ENCODE results near the gene FNDC3B.

FNDC3B gene

DNA sequence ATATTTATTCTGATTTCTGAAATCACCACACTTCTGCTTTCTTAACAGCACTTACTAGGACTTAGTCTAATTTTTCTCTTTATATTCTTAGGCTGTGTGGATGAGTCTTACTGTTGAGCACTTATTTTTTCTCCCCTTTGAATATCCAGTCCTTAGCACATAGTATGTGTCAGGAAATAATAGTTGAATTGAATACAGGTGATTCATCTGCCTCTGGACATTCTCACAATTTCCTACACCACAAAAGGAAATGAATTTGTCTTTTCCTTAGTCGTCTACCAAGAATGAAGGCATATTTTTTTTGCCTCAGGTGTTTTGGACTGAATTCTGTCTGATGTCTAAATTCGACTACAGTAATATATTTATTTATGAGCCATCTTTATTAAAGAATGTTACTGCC is 204.6 kb downstream of the FNDC3B start:
- H3K79me2 ChIP-seq (ENCODE audit: insufficient read depth, low read length): no peaks in the 10 kb centered on the region

DNA sequence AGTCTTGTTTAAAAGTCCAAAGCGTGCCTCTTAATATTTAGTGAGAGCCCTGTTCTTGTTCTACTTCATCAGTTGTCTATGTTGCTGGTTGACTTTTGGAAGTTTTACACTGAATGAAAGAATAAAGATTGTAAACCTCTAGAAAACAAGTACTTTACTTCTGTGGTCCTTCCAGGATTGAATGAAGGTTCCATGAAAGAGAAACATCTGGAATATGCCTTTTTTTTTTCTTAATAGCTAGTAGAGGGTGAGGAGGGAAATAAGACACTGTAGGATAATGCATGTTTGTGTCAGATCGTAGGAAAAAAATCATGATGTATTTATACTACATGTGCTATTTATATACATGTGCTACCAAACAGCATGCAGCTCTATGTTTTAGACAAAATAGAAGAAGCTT is 205.9 kb downstream of the FNDC3B start:
- no peak overlapping the region for H3K27ac ChIP-seq (ENCODE audit: low read depth, low read length)
- TF ChIP-seq EZH2phosphoT487 (conservative IDR thresholded peaks at IDR 0.05; ENCODE audit: low read length): no peak
- TF ChIP-seq, protein P1, sequence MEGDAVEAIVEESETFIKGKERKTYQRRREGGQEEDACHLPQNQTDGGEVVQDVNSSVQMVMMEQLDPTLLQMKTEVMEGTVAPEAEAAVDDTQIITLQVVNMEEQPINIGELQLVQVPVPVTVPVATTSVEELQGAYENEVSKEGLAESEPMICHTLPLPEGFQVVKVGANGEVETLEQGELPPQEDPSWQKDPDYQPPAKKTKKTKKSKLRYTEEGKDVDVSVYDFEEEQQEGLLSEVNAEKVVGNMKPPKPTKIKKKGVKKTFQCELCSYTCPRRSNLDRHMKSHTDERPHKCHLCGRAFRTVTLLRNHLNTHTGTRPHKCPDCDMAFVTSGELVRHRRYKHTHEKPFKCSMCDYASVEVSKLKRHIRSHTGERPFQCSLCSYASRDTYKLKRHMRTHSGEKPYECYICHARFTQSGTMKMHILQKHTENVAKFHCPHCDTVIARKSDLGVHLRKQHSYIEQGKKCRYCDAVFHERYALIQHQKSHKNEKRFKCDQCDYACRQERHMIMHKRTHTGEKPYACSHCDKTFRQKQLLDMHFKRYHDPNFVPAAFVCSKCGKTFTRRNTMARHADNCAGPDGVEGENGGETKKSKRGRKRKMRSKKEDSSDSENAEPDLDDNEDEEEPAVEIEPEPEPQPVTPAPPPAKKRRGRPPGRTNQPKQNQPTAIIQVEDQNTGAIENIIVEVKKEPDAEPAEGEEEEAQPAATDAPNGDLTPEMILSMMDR (IDR thresholded peaks at IDR 0.05; ENCODE audit: insufficient read depth, low read length, poor library complexity, severe bottlenecking): no peak
- H3K9me3 ChIP-seq (ENCODE audit: insufficient read depth, low read length): peaks cover 8% of the 10 kb centered on the region; the same call in 1 of the 2 replicates
- H3K4me2 ChIP-seq (ENCODE audit: low read depth, low read length, poor library complexity, severe bottlenecking): no peak overlapping the region
- H3K79me2 ChIP-seq (ENCODE audit: insufficient read depth, low read length): no peaks in the 10 kb centered on the region
- H3K27me3 ChIP-seq (ENCODE audit: low read length): no peaks in the 10 kb centered on the region
- no peaks in the 10 kb centered on the region for H3K36me3 ChIP-seq (ENCODE audit: low read length)
- no peak overlapping the region for H3K9ac ChIP-seq (ENCODE audit: low read length)
- H2AFZ ChIP-seq (ENCODE audit: low read depth, low read length, severe bottlenecking): no peak overlapping the region
- no peak overlapping the region for H3K4me3 ChIP-seq (ENCODE audit: insufficient read depth, low read length, poor library complexity, severe bottlenecking)
- H4K20me1 ChIP-seq (ENCODE audit: low read depth, low read length): no peaks in the 10 kb centered on the region
- no peaks in the 10 kb centered on the region for H3F3A ChIP-seq (ENCODE audit: insufficient read depth)
- H3K9me2 ChIP-seq (replicated peaks; ENCODE audit: insufficient read depth, low read length): no peaks in the 10 kb centered on the region

More for the DNA sequence above, 204.6 kb downstream of the FNDC3B start:
- Histone ChIP-seq H3K27me3 (ENCODE audit: low read length) (no peaks in the 10 kb centered on the region), H3K36me3 (ENCODE audit: low read length) (no peaks in the 10 kb centered on the region), H3K4me2 (ENCODE audit: low read depth, low read length, poor library complexity, severe bottlenecking) (no peak overlapping the region), H4K20me1 (ENCODE audit: low read depth, low read length) (no peaks in the 10 kb centered on the region), H3K27ac (ENCODE audit: low read depth, low read length) (no peak overlapping the region), H3K4me3 (ENCODE audit: insufficient read depth, low read length, poor library complexity, severe bottlenecking) (no peak overlapping the region), H2AFZ (ENCODE audit: low read depth, low read length, severe bottlenecking) (no peak overlapping the region), H3F3A (ENCODE audit: insufficient read depth) (no peaks in the 10 kb centered on the region), H3K9ac (ENCODE audit: low read length) (no peak overlapping the region), H3K9me2 (replicated peaks; ENCODE audit: insufficient read depth, low read length) (no peaks in the 10 kb centered on the region), H3K9me3 (ENCODE audit: insufficient read depth, low read length) (peaks cover 8% of the 10 kb centered on the region; the same call in 1 of the 2 replicates)
- TF ChIP-seq, protein P1 (IDR thresholded peaks at IDR 0.05; ENCODE audit: insufficient read depth, low read length, poor library complexity, severe bottlenecking): no peak
- no peak for TF ChIP-seq EZH2phosphoT487 (conservative IDR thresholded peaks at IDR 0.05; ENCODE audit: low read length)

DNA sequence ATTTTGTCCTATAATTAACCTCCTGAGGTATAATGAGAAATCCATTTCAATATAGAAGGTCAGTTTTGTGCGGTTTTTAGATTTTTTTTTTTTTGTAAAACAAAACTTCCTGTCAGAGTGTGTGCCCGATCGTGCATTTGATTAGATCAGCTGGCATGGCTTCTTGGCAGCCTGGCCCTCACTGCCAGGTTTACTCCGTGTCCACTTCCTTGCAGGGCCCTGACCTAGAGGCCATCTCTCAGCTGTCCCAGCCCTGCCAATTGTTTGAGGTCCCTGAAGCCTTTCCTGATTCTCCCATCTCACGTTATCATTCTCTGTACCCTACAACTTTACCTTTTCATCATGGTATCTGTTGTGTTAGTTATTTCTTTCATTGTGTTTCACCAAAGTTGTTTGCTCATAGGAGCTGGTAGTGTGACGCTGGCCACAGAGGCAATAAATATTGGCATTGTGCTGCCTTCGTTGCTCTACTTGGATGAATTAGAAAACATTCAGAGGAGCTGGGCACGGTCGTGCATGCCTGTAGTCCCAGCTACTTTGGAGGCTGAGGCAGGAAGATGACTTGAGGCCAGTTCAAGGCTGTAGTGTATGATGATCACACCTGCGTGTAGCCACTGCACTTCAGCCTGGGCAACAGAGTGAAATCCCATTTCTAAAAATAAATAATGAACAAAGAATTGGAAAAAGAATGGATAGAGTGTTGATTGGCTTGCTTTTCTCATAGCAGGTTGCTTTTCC is 206.9 kb downstream of the FNDC3B start:
- peaks cover 8% of the 10 kb centered on the region; the same call in 1 of the 2 replicates for H3K9me3 ChIP-seq (ENCODE audit: insufficient read depth, low read length)
- no peak for TF ChIP-seq EZH2phosphoT487 (conservative IDR thresholded peaks at IDR 0.05; ENCODE audit: low read length)
- TF ChIP-seq, protein P1 (IDR thresholded peaks at IDR 0.05; ENCODE audit: insufficient read depth, low read length, poor library complexity, severe bottlenecking): no peak
- H2AFZ ChIP-seq (ENCODE audit: low read depth, low read length, severe bottlenecking): no peak overlapping the region
- no peaks in the 10 kb centered on the region for H3K9me2 ChIP-seq (replicated peaks; ENCODE audit: insufficient read depth, low read length)
- no peak overlapping the region for H3K4me3 ChIP-seq (ENCODE audit: insufficient read depth, low read length, poor library complexity, severe bottlenecking)
- no peaks in the 10 kb centered on the region for H3F3A ChIP-seq (ENCODE audit: insufficient read depth)
- no peaks in the 10 kb centered on the region for H3K36me3 ChIP-seq (ENCODE audit: low read length)
- H3K27ac ChIP-seq (ENCODE audit: low read depth, low read length): no peak overlapping the region
- H3K9ac ChIP-seq (ENCODE audit: low read length): no peak overlapping the region
- no peaks in the 10 kb centered on the region for H3K27me3 ChIP-seq (ENCODE audit: low read length)
- no peak overlapping the region for H3K4me2 ChIP-seq (ENCODE audit: low read depth, low read length, poor library complexity, severe bottlenecking)
- H4K20me1 ChIP-seq (ENCODE audit: low read depth, low read length): no peaks in the 10 kb centered on the region
- no peaks in the 10 kb centered on the region for H3K79me2 ChIP-seq (ENCODE audit: insufficient read depth, low read length)

Measured in SU-DHL-6 (cell line).